SK-N-SH treated with all-trans-retinoic acid at 6 μM for 48 hours (cell line): ENCODE data around the gene GOSR2.

ENCODE experiments used
- CREB5 ChIP-seq: fragments of 250-450 bp; sonication (Bioruptor Pico); IDR thresholded peaks from 2 replicates; pipeline ENCODE4 v1.5.1; 2020; ENCODE audit warnings: low read depth, mild to moderate bottlenecking, moderate library complexity
- ESRRG ChIP-seq: fragments of 250-450 bp; sonication (Bioruptor Pico); IDR thresholded peaks from 2 replicates; pipeline ENCODE4 v1.6.1; 2021; ENCODE audit warnings: mild to moderate bottlenecking
- PPARA ChIP-seq: fragments of 250-450 bp; sonication (Bioruptor Pico); IDR thresholded peaks from 2 replicates; pipeline ENCODE4 v1.5.0; 2020; ENCODE audit warnings: mild to moderate bottlenecking, borderline replicate concordance
- RARB ChIP-seq: fragments of 250-450 bp; sonication (Bioruptor Pico); IDR thresholded peaks from 2 replicates; pipeline ENCODE4 v1.8.0; 2021; ENCODE audit warnings: mild to moderate bottlenecking, moderate library complexity
- TOX ChIP-seq: fragments of 250-450 bp; sonication (Bioruptor Pico); IDR thresholded peaks from 2 replicates; pipeline ENCODE4 v1.8.0; 2021; ENCODE audit warnings: mild to moderate bottlenecking, moderate library complexity, borderline replicate concordance
- ZC3H10 ChIP-seq: fragments of 250-450 bp; sonication (Bioruptor Pico); IDR thresholded peaks from 2 replicates; pipeline ENCODE4 v1.5.1; 2021; ENCODE audit warnings: mild to moderate bottlenecking, moderate library complexity
- ZFP3 ChIP-seq: fragments of 250-450 bp; sonication (Bioruptor Pico); IDR thresholded peaks from 2 replicates; pipeline ENCODE4 v1.5.0; 2020; ENCODE audit warnings: mild to moderate bottlenecking, moderate library complexity
- ZNF565 ChIP-seq: fragments of 450-650 bp; formaldehyde crosslinking; conservative IDR thresholded peaks from 2 replicates; pipeline ENCODE4 v1.5.0; 2020; ENCODE audit warnings: low read depth, mild to moderate bottlenecking, moderate library complexity
- TF ChIP-seq, protein P1 (sequence below): fragments of 250-450 bp; sonication (Bioruptor Pico); IDR thresholded peaks from 2 replicates; pipeline ENCODE4 v1.8.0; 2021; ENCODE audit warnings: low read depth, mild to moderate bottlenecking, moderate library complexity, borderline replicate concordance
- TF ChIP-seq, protein P2 (sequence below): fragments of 250-450 bp; sonication (Bioruptor Pico); IDR thresholded peaks from 2 replicates; pipeline ENCODE4 v1.8.0; 2020; ENCODE audit warnings: mild to moderate bottlenecking, moderate library complexity, borderline replicate concordance

DNA sequence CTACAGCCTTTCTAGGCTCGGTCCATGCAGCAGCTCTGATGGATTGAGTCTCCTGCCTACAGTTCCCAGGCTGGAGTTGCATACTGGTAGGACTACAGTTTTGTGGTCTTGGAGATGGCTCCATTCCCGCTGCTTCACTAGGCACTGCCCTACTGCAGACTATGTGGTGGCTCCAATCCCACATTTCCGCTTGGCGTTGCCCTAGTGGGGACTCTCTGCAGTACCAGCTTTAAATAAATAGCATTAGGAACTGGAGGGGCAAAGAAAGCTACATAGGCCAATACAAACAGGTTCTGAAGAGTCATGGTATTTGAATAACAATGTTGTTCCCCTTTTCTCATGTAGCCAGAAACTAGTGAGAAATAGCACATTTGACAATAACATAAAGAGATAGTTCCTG is 5.4 kb upstream of the GOSR2 start:
- TF ChIP-seq CREB5 = no peak
- TF ChIP-seq, protein P1, sequence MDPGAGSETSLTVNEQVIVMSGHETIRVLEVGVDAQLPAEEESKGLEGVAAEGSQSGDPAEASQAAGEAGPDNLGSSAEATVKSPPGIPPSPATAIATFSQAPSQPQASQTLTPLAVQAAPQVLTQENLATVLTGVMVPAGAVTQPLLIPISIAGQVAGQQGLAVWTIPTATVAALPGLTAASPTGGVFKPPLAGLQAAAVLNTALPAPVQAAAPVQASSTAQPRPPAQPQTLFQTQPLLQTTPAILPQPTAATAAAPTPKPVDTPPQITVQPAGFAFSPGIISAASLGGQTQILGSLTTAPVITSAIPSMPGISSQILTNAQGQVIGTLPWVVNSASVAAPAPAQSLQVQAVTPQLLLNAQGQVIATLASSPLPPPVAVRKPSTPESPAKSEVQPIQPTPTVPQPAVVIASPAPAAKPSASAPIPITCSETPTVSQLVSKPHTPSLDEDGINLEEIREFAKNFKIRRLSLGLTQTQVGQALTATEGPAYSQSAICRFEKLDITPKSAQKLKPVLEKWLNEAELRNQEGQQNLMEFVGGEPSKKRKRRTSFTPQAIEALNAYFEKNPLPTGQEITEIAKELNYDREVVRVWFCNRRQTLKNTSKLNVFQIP (CRISPR knock-in tag) = no peak
- TF ChIP-seq, protein P2, sequence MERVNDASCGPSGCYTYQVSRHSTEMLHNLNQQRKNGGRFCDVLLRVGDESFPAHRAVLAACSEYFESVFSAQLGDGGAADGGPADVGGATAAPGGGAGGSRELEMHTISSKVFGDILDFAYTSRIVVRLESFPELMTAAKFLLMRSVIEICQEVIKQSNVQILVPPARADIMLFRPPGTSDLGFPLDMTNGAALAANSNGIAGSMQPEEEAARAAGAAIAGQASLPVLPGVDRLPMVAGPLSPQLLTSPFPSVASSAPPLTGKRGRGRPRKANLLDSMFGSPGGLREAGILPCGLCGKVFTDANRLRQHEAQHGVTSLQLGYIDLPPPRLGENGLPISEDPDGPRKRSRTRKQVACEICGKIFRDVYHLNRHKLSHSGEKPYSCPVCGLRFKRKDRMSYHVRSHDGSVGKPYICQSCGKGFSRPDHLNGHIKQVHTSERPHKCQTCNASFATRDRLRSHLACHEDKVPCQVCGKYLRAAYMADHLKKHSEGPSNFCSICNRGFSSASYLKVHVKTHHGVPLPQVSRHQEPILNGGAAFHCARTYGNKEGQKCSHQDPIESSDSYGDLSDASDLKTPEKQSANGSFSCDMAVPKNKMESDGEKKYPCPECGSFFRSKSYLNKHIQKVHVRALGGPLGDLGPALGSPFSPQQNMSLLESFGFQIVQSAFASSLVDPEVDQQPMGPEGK (CRISPR knock-in tag) = no peak
- TF ChIP-seq ZFP3 (CRISPR knock-in tag) = no peak
- TF ChIP-seq ZNF565 (CRISPR knock-in tag) = no peak
- TF ChIP-seq PPARA (CRISPR knock-in tag) = no peak
- no peak for TF ChIP-seq ZC3H10
- TF ChIP-seq RARB (CRISPR knock-in tag) = no peak
- no peak for TF ChIP-seq ESRRG (CRISPR knock-in tag)
- TF ChIP-seq TOX (CRISPR knock-in tag) = no peak
